Thoracic aorta (tissue), 2 donors: Measurements from ENCODE around the gene CCDC172. TPM values are rescaled to one million over a fixed set of nuclear protein-coding genes. Genes with fewer than 3 reads are reported as not detected.

Source experiments
- ATAC-seq: fragments of 150-250 bp; one replicate; pipeline ENCODE4 v1.8.0; 2017; ENCODE audit warnings: low read depth; ENCODE audit not compliant: insufficient number of reproducible peaks, low FRiP score
- DNase-seq: peaks from one replicate; pipeline ENCODE4 v3.0.0-alpha.2; 2020; ENCODE audit warnings: low spot score
- H3K27ac ChIP-seq, 2 donors: fragments of 200-600 bp; sonication (generic); 1 replicate in 1 of 2; 2 replicates in 1 of 2; pipeline ENCODE4 v1.5.1; 2016; ENCODE audit warnings: mild to moderate bottlenecking in 2 of 2, moderate library complexity in 2 of 2
- H3K27me3 ChIP-seq: fragments of 200-600 bp; sonication (generic); replicated peaks from 2 replicates; pipeline ENCODE4 v1.6.0; 2016; ENCODE audit warnings: mild to moderate bottlenecking; ENCODE audit not compliant: insufficient read depth
- H3K36me3 ChIP-seq: fragments of 200-600 bp; sonication (generic); one replicate; pipeline ENCODE4 v1.5.1; 2016
- H3K4me1 ChIP-seq, 2 donors: fragments of 200-600 bp; sonication (generic); 1 replicate in 1 of 2; 2 replicates in 1 of 2; pipeline versions ENCODE4 v1.5.1 to v1.6.0; 2016; ENCODE audit warnings: low read depth in 2 of 2, mild to moderate bottlenecking in 1 of 2; ENCODE audit not compliant: control insufficient read depth in 1 of 2
- H3K4me3 ChIP-seq: fragments of 200-600 bp; sonication (generic); 2 replicates; pipeline ENCODE4 v1.5.1; 2016; ENCODE audit warnings: mild to moderate bottlenecking
- H3K9me3 ChIP-seq: fragments of 200-600 bp; sonication (generic); 2 replicates; pipeline ENCODE4 v1.5.1; 2016
- CTCF ChIP-seq: fragments of 200-600 bp; sonication (generic); IDR thresholded peaks from one replicate; pipeline ENCODE4 v1.5.1; 2019; ENCODE audit warnings: antibody characterized with exemption
- total RNA-seq, 2 donors: library from RNA; depleted of rRNA; stranded (reverse); fragments of >200 nt; gene quantifications; one replicate each; pipeline versions ENCODE4 v1.1.0 to v1.2.3, GENCODE V29; 2016

CCDC172 gene
- total RNA-seq, 2 donors from 2014 or later, result not detected

- Histone ChIP-seq H3K27me3 (no peaks in the 10 kb centered on the region), H3K4me1 (no peaks in the 10 kb centered on the region), H3K9me3 (no peaks in the 10 kb centered on the region), H3K27ac (no peak overlapping the region), H3K4me3 (no peak overlapping the region), H3K36me3 (no peaks in the 10 kb centered on the region)
- TF ChIP-seq CTCF, result no peak
- ATAC-seq (no peak), DNase-seq (no peak)
These were observed 12.3 kb upstream of the CCDC172 start for GRCh38 chr10:116311706-116312490.

- Histone ChIP-seq H3K27me3 (no peaks in the 10 kb centered on the region), H3K4me3 (no peak overlapping the region), H3K27ac (no peak overlapping the region), H3K9me3 (no peaks in the 10 kb centered on the region), H3K4me1 (no peaks in the 10 kb centered on the region), H3K36me3 (no peaks in the 10 kb centered on the region)
- ATAC-seq, result no peak
- DNase-seq, result no peak
- TF ChIP-seq CTCF, result no peak
These were observed 11.7 kb upstream of the CCDC172 start for GRCh38 chr10:116312548-116312947.

- Histone ChIP-seq H3K36me3 (no peaks in the 10 kb centered on the region), H3K9me3 (no peaks in the 10 kb centered on the region), H3K4me1 (no peaks in the 10 kb centered on the region), H3K27ac (no peak overlapping the region), H3K27me3 (no peaks in the 10 kb centered on the region), H3K4me3 (no peak overlapping the region)
- TF ChIP-seq CTCF, result no peak
- no peak for DNase-seq
- no peak for ATAC-seq
These were observed 7.7 kb upstream of the CCDC172 start for GRCh38 chr10:116316503-116316902.

- Histone ChIP-seq H3K9me3 (no peaks in the 10 kb centered on the region), H3K4me3 (no peak overlapping the region), H3K27me3 (no peaks in the 10 kb centered on the region), H3K36me3 (no peaks in the 10 kb centered on the region), H3K4me1 (no peaks in the 10 kb centered on the region), H3K27ac (no peak overlapping the region)
- TF ChIP-seq CTCF, result no peak
- DNase-seq (no peak), ATAC-seq (no peak)
These were observed 845 bp downstream of the CCDC172 start for GRCh38 chr10:116324951-116325635.

- TF ChIP-seq CTCF, result no peak
- Histone ChIP-seq H3K4me3 (no peak overlapping the region), H3K27ac (no peak overlapping the region), H3K27me3 (no peaks in the 10 kb centered on the region), H3K4me1 (no peaks in the 10 kb centered on the region), H3K9me3 (no peaks in the 10 kb centered on the region), H3K36me3 (no peaks in the 10 kb centered on the region)
- no peak for DNase-seq
- no peak for ATAC-seq
These were observed 1.7 kb downstream of the CCDC172 start for GRCh38 chr10:116325987-116326386.
